ENCODE measurements around the gene TTC39A.

DNA sequence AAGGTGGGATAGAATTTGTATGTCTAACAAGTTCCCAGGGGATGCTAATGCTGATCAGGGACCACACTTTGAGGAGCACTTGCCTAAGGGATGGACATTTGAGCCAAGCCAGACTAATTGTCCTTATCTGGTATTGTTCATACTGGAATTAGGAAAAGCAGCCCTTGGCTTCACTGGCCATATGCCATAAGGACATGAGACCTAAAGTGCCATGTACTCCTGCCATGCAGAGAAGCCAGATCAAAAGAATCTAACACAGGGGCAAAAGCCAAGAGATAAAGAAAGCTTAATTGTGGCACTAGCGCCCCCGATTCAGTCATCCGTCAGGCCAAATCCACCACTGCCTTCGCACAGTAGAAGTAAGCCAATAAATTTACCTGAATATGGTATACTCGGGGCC lies 48.6 kb downstream of the TTC39A start:
- TF ChIP-seq, protein P1, sequence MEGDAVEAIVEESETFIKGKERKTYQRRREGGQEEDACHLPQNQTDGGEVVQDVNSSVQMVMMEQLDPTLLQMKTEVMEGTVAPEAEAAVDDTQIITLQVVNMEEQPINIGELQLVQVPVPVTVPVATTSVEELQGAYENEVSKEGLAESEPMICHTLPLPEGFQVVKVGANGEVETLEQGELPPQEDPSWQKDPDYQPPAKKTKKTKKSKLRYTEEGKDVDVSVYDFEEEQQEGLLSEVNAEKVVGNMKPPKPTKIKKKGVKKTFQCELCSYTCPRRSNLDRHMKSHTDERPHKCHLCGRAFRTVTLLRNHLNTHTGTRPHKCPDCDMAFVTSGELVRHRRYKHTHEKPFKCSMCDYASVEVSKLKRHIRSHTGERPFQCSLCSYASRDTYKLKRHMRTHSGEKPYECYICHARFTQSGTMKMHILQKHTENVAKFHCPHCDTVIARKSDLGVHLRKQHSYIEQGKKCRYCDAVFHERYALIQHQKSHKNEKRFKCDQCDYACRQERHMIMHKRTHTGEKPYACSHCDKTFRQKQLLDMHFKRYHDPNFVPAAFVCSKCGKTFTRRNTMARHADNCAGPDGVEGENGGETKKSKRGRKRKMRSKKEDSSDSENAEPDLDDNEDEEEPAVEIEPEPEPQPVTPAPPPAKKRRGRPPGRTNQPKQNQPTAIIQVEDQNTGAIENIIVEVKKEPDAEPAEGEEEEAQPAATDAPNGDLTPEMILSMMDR (IDR thresholded peaks at IDR 0.05): no peak
- TF ChIP-seq ZFX (IDR thresholded peaks at IDR 0.05; ENCODE audit: borderline replicate concordance): no peak
